HFFc6 (cell line): ENCODE data around the gene CILP2. TPM values are rescaled to one million over a fixed set of nuclear protein-coding genes. Genes with fewer than 3 reads are reported as not detected.

Source experiments
- DNase-seq: peaks from one replicate; pipeline ENCODE4 v3.0.0-alpha.2; 2018
- H3K27ac Mint-ChIP-seq: 2 replicates; pipeline ENCODE4 v1.8.0; 2020; ENCODE audit warnings: mild to moderate bottlenecking, mixed read lengths
- H3K27me3 Mint-ChIP-seq: 2 replicates; pipeline ENCODE4 v1.8.0; 2021; ENCODE audit warnings: mild to moderate bottlenecking, moderate library complexity, mixed read lengths; ENCODE audit not compliant: insufficient read depth
- H3K36me3 Mint-ChIP-seq: 2 replicates; pipeline ENCODE4 v1.8.0; 2021; ENCODE audit warnings: low read depth, mixed read lengths
- H3K4me1 Mint-ChIP-seq: 2 replicates; pipeline ENCODE4 v1.8.0; 2020; ENCODE audit warnings: low read depth, mixed read lengths
- H3K4me3 Mint-ChIP-seq: 2 replicates; pipeline ENCODE4 v1.8.0; 2020; ENCODE audit warnings: mild to moderate bottlenecking, moderate library complexity, mixed read lengths
- H3K9me3 Mint-ChIP-seq: 2 replicates; pipeline ENCODE4 v1.8.0; 2020; ENCODE audit warnings: mild to moderate bottlenecking, mixed read lengths
- total RNA-seq, 6 experiments: library from RNA; stranded (reverse); fragmentation: NEBNext Ultra II Directional; extraction: Animal tissue kit (Norgen Biotek cat#: 25700); gene quantifications; 2 replicates in 1 of 6; 3 replicates in 5 of 6; pipeline ENCODE4 v1.2.3, GENCODE V29; 2021
- TF ChIP-seq, protein P1 (sequence below): fragments of 200-600 bp; sonication (generic); IDR thresholded peaks from 2 replicates; pipeline ENCODE4 v1.5.0; 2021; ENCODE audit warnings: antibody characterized with exemption, mild to moderate bottlenecking

CILP2 gene
- total RNA-seq, 6 experiments from 2014 or later = 0.09 to 0.28 (median 0.15) TPM

DNA sequence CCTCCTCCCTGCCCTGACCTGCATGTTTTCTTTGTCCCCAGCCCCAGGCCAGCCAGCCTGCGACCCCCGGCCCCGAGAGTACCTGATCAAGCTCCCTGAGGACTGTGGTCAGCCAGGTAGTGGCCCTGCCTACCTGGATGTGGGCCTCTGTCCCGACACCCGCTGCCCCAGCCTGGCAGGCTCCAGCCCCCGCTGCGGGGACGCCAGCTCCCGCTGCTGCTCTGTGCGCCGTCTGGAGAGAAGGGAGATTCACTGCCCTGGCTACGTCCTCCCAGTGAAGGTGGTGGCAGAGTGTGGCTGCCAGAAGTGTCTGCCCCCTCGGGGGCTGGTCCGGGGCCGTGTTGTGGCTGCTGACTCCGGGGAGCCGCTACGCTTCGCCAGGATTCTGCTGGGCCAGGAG, 5.6 kb downstream of the CILP2 start:
- TF ChIP-seq, protein P1, sequence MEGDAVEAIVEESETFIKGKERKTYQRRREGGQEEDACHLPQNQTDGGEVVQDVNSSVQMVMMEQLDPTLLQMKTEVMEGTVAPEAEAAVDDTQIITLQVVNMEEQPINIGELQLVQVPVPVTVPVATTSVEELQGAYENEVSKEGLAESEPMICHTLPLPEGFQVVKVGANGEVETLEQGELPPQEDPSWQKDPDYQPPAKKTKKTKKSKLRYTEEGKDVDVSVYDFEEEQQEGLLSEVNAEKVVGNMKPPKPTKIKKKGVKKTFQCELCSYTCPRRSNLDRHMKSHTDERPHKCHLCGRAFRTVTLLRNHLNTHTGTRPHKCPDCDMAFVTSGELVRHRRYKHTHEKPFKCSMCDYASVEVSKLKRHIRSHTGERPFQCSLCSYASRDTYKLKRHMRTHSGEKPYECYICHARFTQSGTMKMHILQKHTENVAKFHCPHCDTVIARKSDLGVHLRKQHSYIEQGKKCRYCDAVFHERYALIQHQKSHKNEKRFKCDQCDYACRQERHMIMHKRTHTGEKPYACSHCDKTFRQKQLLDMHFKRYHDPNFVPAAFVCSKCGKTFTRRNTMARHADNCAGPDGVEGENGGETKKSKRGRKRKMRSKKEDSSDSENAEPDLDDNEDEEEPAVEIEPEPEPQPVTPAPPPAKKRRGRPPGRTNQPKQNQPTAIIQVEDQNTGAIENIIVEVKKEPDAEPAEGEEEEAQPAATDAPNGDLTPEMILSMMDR = no peak
- no peaks in the 10 kb centered on the region for H3K36me3 Mint-ChIP-seq
- no peak for DNase-seq
- no peaks in the 10 kb centered on the region for H3K9me3 Mint-ChIP-seq
- H3K4me1 Mint-ChIP-seq = no peaks in the 10 kb centered on the region
- no peak overlapping the region for H3K27ac Mint-ChIP-seq
- H3K27me3 Mint-ChIP-seq = peaks cover 7% of the 10 kb centered on the region
- no peak overlapping the region for H3K4me3 Mint-ChIP-seq

DNA sequence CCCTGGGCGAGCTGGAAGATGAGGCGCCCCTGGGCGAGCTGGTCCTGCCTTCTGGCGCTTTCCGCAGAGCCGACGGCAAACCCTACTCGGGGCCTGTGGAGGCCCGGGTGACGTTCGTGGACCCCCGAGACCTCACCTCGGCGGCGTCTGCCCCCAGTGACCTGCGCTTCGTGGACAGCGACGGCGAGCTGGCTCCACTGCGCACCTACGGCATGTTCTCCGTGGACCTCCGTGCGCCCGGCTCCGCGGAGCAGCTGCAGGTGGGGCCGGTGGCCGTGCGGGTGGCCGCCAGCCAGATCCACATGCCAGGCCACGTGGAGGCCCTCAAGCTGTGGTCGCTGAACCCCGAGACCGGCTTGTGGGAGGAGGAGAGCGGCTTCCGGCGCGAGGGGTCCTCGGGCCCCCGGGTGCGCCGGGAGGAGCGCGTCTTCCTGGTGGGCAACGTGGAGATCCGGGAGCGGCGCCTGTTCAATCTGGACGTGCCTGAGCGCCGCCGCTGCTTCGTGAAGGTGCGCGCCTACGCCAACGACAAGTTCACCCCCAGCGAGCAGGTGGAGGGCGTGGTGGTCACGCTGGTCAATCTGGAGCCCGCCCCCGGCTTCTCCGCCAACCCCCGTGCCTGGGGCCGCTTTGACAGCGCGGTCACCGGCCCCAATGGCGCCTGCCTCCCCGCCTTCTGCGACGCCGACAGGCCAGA, 6.3 kb downstream of the CILP2 start:
- Mint-ChIP-seq H3K4me1 (no peaks in the 10 kb centered on the region), H3K27me3 (no peaks in the 10 kb centered on the region; the same call in none of the 2 replicates), H3K27ac (no peak overlapping the region), H3K9me3 (no peaks in the 10 kb centered on the region), H3K36me3 (no peaks in the 10 kb centered on the region), H3K4me3 (no peak overlapping the region)
- TF ChIP-seq, protein P1 = no peak
- DNase-seq = no peak

DNA sequence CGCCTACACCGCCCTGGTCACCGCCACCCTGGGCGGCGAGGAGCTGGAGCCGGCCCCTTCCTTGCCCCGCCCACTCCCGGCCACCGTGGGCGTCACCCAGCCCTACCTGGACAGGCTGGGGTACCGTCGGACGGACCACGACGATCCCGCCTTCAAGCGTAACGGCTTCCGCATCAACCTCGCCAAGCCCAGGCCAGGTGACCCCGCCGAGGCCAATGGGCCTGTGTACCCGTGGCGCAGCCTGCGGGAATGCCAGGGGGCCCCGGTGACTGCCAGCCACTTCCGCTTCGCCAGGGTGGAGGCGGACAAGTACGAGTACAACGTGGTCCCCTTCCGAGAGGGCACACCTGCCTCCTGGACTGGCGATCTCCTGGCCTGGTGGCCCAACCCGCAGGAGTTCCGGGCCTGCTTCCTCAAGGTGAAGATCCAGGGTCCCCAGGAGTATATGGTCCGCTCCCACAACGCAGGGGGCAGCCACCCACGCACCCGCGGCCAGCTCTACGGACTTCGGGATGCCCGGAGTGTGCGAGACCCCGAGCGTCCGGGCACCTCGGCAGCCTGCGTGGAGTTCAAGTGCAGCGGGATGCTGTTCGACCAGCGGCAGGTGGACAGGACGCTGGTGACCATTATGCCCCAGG, 7.0 kb downstream of the CILP2 start:
- no peak for DNase-seq
- H3K9me3 Mint-ChIP-seq = no peaks in the 10 kb centered on the region
- H3K27ac Mint-ChIP-seq = no peak overlapping the region
- H3K27me3 Mint-ChIP-seq = peaks cover 3% of the 10 kb centered on the region
- TF ChIP-seq, protein P1 = no peak
- H3K36me3 Mint-ChIP-seq = no peaks in the 10 kb centered on the region
- H3K4me3 Mint-ChIP-seq = no peak overlapping the region
- peaks cover 4% of the 10 kb centered on the region for H3K4me1 Mint-ChIP-seq

DNA sequence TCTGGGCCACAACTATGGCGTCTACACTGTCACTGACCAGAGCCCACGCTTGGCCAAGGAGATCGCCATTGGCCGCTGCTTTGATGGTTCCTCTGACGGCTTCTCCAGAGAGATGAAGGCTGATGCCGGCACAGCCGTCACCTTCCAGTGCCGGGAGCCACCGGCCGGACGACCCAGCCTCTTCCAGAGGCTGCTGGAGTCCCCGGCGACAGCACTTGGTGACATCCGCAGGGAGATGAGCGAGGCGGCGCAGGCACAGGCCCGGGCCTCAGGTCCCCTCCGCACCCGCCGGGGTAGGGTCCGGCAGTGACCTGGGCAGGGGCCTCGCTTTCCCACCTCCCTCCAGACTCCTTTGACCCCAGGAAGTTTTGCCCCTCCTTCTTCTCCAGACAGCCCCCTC, 7.6 kb downstream of the CILP2 start:
- no peaks in the 10 kb centered on the region for H3K36me3 Mint-ChIP-seq
- TF ChIP-seq, protein P1 = no peak
- H3K4me1 Mint-ChIP-seq = peaks cover 5% of the 10 kb centered on the region
- H3K4me3 Mint-ChIP-seq = no peak overlapping the region
- no peak for DNase-seq
- H3K9me3 Mint-ChIP-seq = no peaks in the 10 kb centered on the region
- no peak overlapping the region for H3K27ac Mint-ChIP-seq
- H3K27me3 Mint-ChIP-seq = peaks cover 3% of the 10 kb centered on the region

DNA sequence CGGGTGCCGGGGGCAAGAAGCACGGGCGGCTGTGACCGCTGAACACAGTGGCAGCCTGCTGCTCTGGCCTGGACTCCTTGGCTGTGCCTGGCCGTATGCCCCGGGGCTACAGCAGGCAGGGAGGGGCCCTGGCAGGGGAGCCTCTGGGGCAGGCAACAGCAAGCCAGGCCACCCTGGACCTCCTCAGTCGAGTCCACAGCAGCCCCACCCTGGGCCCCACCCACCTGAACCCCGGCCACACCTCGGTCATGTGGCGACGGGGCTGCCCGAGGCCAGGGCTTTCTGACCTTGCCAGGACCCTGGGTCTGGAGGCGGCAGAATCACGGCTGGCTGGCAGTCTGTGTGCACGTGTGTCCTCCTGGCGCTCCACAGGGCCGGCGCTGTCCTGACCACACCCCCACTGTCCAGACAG, 8.7 kb downstream of the CILP2 start:
- DNase-seq = no peak
- H3K4me1 Mint-ChIP-seq = peaks cover 5% of the 10 kb centered on the region
- TF ChIP-seq, protein P1 = no peak
- no peaks in the 10 kb centered on the region for H3K9me3 Mint-ChIP-seq
- H3K27ac Mint-ChIP-seq = no peak overlapping the region
- H3K27me3 Mint-ChIP-seq = peaks cover 3% of the 10 kb centered on the region
- H3K36me3 Mint-ChIP-seq = no peaks in the 10 kb centered on the region
- H3K4me3 Mint-ChIP-seq = no peak overlapping the region
